Endothelial cell of umbilical vein (primary cell): ENCODE results near the gene TYR. TPM values are rescaled to one million over a fixed set of nuclear protein-coding genes. Genes with fewer than 3 reads are reported as not detected.

Experiments used
- BruUV-seq: library from RNA; stranded (reverse); fragments of 400-500 nt; replicated peaks from 2 replicates; lab custom pipeline; 2021; lab: Mats Ljungman, UMichigan
- CTCF ChIA-PET: fragments of 300-600, 350-600 bp; sonication (Branson Sonifier 250); formaldehyde crosslinking; loops from one replicate; lab custom pipeline; 2021; ENCODE audit warnings: antibody characterized with exemption, inconsistent platforms; lab: Charles Lee
- POLR2A ChIA-PET: fragments of 300-600, 350-600 bp; sonication (Branson Sonifier 250); formaldehyde crosslinking; loops from one replicate; lab custom pipeline; 2021; ENCODE audit warnings: antibody characterized with exemption, inconsistent platforms; lab: Charles Lee
- DNase-seq: peaks from one replicate; pipeline ENCODE4 v3.0.0-alpha.2; 2011; ENCODE audit warnings: low read depth, low spot score
- FAIRE-seq: peaks from 2 replicates; lab custom pipeline; 2011; peaks lifted over from hg19 to GRCh38; lab: Jason Lieb, UNC
- H2AFZ ChIP-seq: 2 replicates; pipeline ENCODE4 v1.6.0; 2012; ENCODE audit warnings: low read depth, low read length, control low read depth, inconsistent platforms
- H3K27ac ChIP-seq: 2 replicates; pipeline ENCODE4 v1.5.1; 2011; ENCODE audit warnings: low read depth, mild to moderate bottlenecking, control low read depth, low read length, moderate library complexity; ENCODE audit not compliant: insufficient read depth
- H3K27me3 ChIP-seq, 2 experiments: 2 replicates each; pipeline versions ENCODE4 v1.6.0 to v1.6.1; 2011; ENCODE audit warnings: low read length in 2 of 2, mixed read lengths in 1 of 2; ENCODE audit not compliant: control insufficient read depth in 2 of 2, insufficient read depth in 2 of 2
- H3K36me3 ChIP-seq, 2 experiments: 2 replicates in 1 of 2; 3 replicates in 1 of 2; pipeline ENCODE4 v1.5.1; 2011; ENCODE audit warnings: low read length in 2 of 2, mild to moderate bottlenecking in 1 of 2, moderate library complexity in 1 of 2; ENCODE audit not compliant: control insufficient read depth in 2 of 2, insufficient read depth in 2 of 2; ENCODE audit errors: extremely low read depth in 1 of 2
- H3K4me1 ChIP-seq: 3 replicates; pipeline ENCODE4 v1.5.1; 2011; ENCODE audit warnings: mild to moderate bottlenecking, low read length; ENCODE audit not compliant: control insufficient read depth, insufficient read depth; ENCODE audit errors: extremely low read depth
- H3K4me2 ChIP-seq: 2 replicates; pipeline ENCODE4 v1.6.1; 2011; ENCODE audit warnings: low read length, control low read depth, mixed read lengths; ENCODE audit not compliant: insufficient read depth
- H3K4me3 ChIP-seq, 3 experiments: fragments of 200-600 bp in 1 of 3; sonication (generic), shearing (Covaris generic) in 1 of 3; replicated peaks in 1 of 3; 2 replicates each; pipeline ENCODE4 v1.5.1; 2011 to 2016; ENCODE audit warnings: control low read depth in 3 of 3, low read length in 3 of 3, mild to moderate bottlenecking in 2 of 3, inconsistent platforms in 1 of 3, low read depth in 1 of 3, moderate library complexity in 1 of 3; ENCODE audit not compliant: insufficient read depth in 1 of 3
- H3K79me2 ChIP-seq: 2 replicates; pipeline ENCODE4 v1.6.0; 2012; ENCODE audit warnings: low read length, inconsistent platforms; ENCODE audit not compliant: control insufficient read depth, insufficient read depth
- H3K9ac ChIP-seq: replicated peaks from 2 replicates; pipeline ENCODE3; 2011; ENCODE audit warnings: low read length, control low read depth; ENCODE audit not compliant: insufficient read depth; ENCODE audit errors: extremely low read depth
- H3K9me1 ChIP-seq: replicated peaks from 3 replicates; pipeline ENCODE4 v1.6.0; 2011; ENCODE audit warnings: mild to moderate bottlenecking, low read length; ENCODE audit not compliant: control insufficient read depth, insufficient read depth; ENCODE audit errors: extremely low read depth
- H3K9me3 ChIP-seq: replicated peaks from 2 replicates; pipeline ENCODE4 v1.5.1; 2012; ENCODE audit warnings: low read length, inconsistent platforms; ENCODE audit not compliant: control insufficient read depth, insufficient read depth
- H4K20me1 ChIP-seq: replicated peaks from 2 replicates; pipeline ENCODE3; 2011; ENCODE audit warnings: mild to moderate bottlenecking, low read length; ENCODE audit not compliant: control insufficient read depth, insufficient read depth; ENCODE audit errors: extremely low read depth
- FOS ChIP-seq: IDR thresholded peaks from 2 replicates; pipeline ENCODE4 v1.6.1; 2011; ENCODE audit warnings: mild to moderate bottlenecking, low read length, moderate library complexity, borderline replicate concordance; ENCODE audit not compliant: insufficient read depth
- GATA2 ChIP-seq: IDR thresholded peaks from 2 replicates; pipeline ENCODE4 v1.7.0; 2011; ENCODE audit warnings: low read depth, mild to moderate bottlenecking, moderate library complexity, mixed read lengths, low read length; ENCODE audit not compliant: insufficient read length, insufficient read depth
- JUN ChIP-seq: IDR thresholded peaks from 2 replicates; pipeline ENCODE4 v1.6.1; 2011; ENCODE audit warnings: borderline replicate concordance, low read depth; ENCODE audit not compliant: insufficient read length, insufficient read depth
- MAX ChIP-seq: IDR thresholded peaks from 2 replicates; pipeline ENCODE4 v1.6.1; 2011; ENCODE audit not compliant: insufficient read depth, insufficient read length
- POLR2A ChIP-seq: IDR thresholded peaks from 2 replicates; pipeline ENCODE4 v1.6.1; 2012; ENCODE audit warnings: low read depth, mild to moderate bottlenecking, control low read depth, low read length
- POLR2AphosphoS5 ChIP-seq: IDR thresholded peaks from 2 replicates; pipeline ENCODE4 v1.6.1; 2012; ENCODE audit warnings: low read depth, mild to moderate bottlenecking, control low read depth, low read length, moderate library complexity; ENCODE audit not compliant: insufficient read depth
- dilution Hi-C: fragments of 300-500 bp; cut with MboI; formaldehyde crosslinking; loops from one replicate; pipeline ENCODE4 v1.15.0; 2019; ENCODE audit warnings: low sequenced_read_pairs; ENCODE audit not compliant: extremely low pct_ligation_motif_present
- intact Hi-C: fragments of 100-400 bp; cut with micrococcal nuclease; formaldehyde crosslinking; loops from one replicate; pipeline ENCODE4 v1.10.0; 2022
- polyA plus RNA-seq, 4 experiments: library from polyadenylated mRNA; depleted of rRNA in 3 of 4; stranded (reverse) in 3 of 4; unstranded in 1 of 4; fragments of >200 nt; gene quantifications; 2 replicates each; pipeline versions ENCODE4 v1.2.1 to v1.2.3, GENCODE V29; 2011 to 2012; ENCODE audit warnings: missing spikeins in 1 of 4
- total RNA-seq: library from RNA; stranded (reverse); gene quantifications from 2 replicates; pipeline ENCODE4 v1.2.3, GENCODE V29; 2021

The TYR gene
- total and polyA plus RNA-seq, 2 donors (not counting 3 experiments of a cell fraction or from before 2014, with no cell fraction given) = not detected

GRCh38 chr11:89181111-89181510 lies 3.4 kb downstream of the TYR start:
- H3K27me3 ChIP-seq = no peaks in the 10 kb centered on the region
- no peak overlapping the region for H3K4me3 ChIP-seq
- H3K27ac ChIP-seq = no peak overlapping the region
- H3K9ac ChIP-seq = no peak overlapping the region
- TF ChIP-seq GATA2 (no peak), JUN (no peak), MAX (no peak)
- dilution Hi-C loops = no loop called here
- H3K36me3 ChIP-seq = no peaks in the 10 kb centered on the region
- ChIA-PET POLR2A (no interaction called here), CTCF (interaction anchor here (1.0 kb wide), 1 partner anchor 11 kb away, joined by 3 read pairs; no protein-coding TSS in a partner anchor)
- no peaks in the 10 kb centered on the region for H3K79me2 ChIP-seq
- H3K9me1 ChIP-seq = no peaks in the 10 kb centered on the region
- peak overlapping the region; percentile 41 for H2AFZ ChIP-seq
- no peaks in the 10 kb centered on the region for H3K9me3 ChIP-seq
- FAIRE-seq (no peak), DNase-seq (no peak)
- BruUV-seq = no TSS peak
- H3K4me2 ChIP-seq = peak overlapping the region; percentile 62
- H3K4me1 ChIP-seq = no peaks in the 10 kb centered on the region
- H4K20me1 ChIP-seq = no peaks in the 10 kb centered on the region
- intact Hi-C loops = no loop called here

GRCh38 chr11:89182773-89183518 lies 5.3 kb downstream of the TYR start:
- no peak overlapping the region for H2AFZ ChIP-seq
- no peak overlapping the region for H3K9ac ChIP-seq
- dilution Hi-C loops (no loop called here), intact Hi-C loops (no loop called here)
- FAIRE-seq (no peak), DNase-seq (no peak)
- no peaks in the 10 kb centered on the region for H3K9me3 ChIP-seq
- H4K20me1 ChIP-seq = no peaks in the 10 kb centered on the region
- ChIA-PET POLR2A (no interaction called here), CTCF (no interaction called here)
- no peak overlapping the region for H3K27ac ChIP-seq
- H3K36me3 ChIP-seq = no peaks in the 10 kb centered on the region
- TF ChIP-seq FOS (no peak), POLR2AphosphoS5 (no peak), POLR2A (no peak)
- no peak overlapping the region for H3K4me3 ChIP-seq
- no peaks in the 10 kb centered on the region for H3K27me3 ChIP-seq
- no TSS peak for BruUV-seq
- no peaks in the 10 kb centered on the region for H3K79me2 ChIP-seq
- H3K4me1 ChIP-seq = no peaks in the 10 kb centered on the region
- H3K4me2 ChIP-seq = no peak overlapping the region
- H3K9me1 ChIP-seq = no peaks in the 10 kb centered on the region
